MCF 10A (cell line): ENCODE data around the gene KBTBD4. TPM values are rescaled to one million over a fixed set of nuclear protein-coding genes. Genes with fewer than 3 reads are reported as not detected.

Experiments
- BruUV-seq: library from RNA; stranded (reverse); fragments of 400-500 nt; replicated peaks from 2 replicates; lab custom pipeline; 2021; lab: Mats Ljungman, UMichigan
- CTCF ChIA-PET: fragments of 300-600 bp; sonication (Branson Sonifier 250); formaldehyde crosslinking; extraction: SDS; loops from one replicate; lab custom pipeline; 2021; ENCODE audit warnings: antibody characterized with exemption, inconsistent platforms; lab: Yijun Ruan, JAX
- POLR2A ChIA-PET: fragments of 300-600, 350-650 bp; sonication (Branson Sonifier 250); formaldehyde crosslinking; extraction: SDS; loops from one replicate; lab custom pipeline; 2020; ENCODE audit warnings: antibody characterized with exemption, inconsistent platforms; lab: Yijun Ruan, JAX
- DNase-seq: peaks from one replicate; pipeline ENCODE4 v3.0.0-alpha.2; 2018; ENCODE audit not compliant: unreplicated experiment
- H3K27ac Mint-ChIP-seq: one replicate; pipeline ENCODE4 v1.8.0; 2022; ENCODE audit warnings: mild to moderate bottlenecking, low read depth, mixed read lengths; ENCODE audit not compliant: unreplicated experiment
- H3K27me3 Mint-ChIP-seq: one replicate; pipeline ENCODE4 v1.8.0; 2022; ENCODE audit warnings: mixed read lengths; ENCODE audit not compliant: insufficient read depth, unreplicated experiment
- H3K36me3 Mint-ChIP-seq: one replicate; pipeline ENCODE4 v1.8.0; 2022; ENCODE audit warnings: mild to moderate bottlenecking, moderate library complexity, mixed read lengths; ENCODE audit not compliant: insufficient read depth, unreplicated experiment
- H3K4me1 Mint-ChIP-seq: one replicate; pipeline ENCODE4 v1.8.0; 2022; ENCODE audit warnings: mixed read lengths; ENCODE audit not compliant: insufficient read depth, unreplicated experiment
- H3K4me3 Mint-ChIP-seq: one replicate; pipeline ENCODE4 v1.8.0; 2022; ENCODE audit warnings: mild to moderate bottlenecking, moderate library complexity, mixed read lengths; ENCODE audit not compliant: unreplicated experiment
- H3K9me3 Mint-ChIP-seq: one replicate; pipeline ENCODE4 v1.8.0; 2022; ENCODE audit warnings: mixed read lengths; ENCODE audit not compliant: unreplicated experiment
- intact Hi-C: fragments of 100-400 bp; cut with micrococcal nuclease; formaldehyde crosslinking; loops from 2 replicates; pipeline ENCODE4 v1.14.1; 2022
- total RNA-seq: library from RNA; stranded (reverse); gene quantifications from 2 replicates; pipeline ENCODE4 v1.2.3, GENCODE V29; 2022
- TF ChIP-seq, protein P1 (sequence below): fragments of 200-600 bp; IDR thresholded peaks from one replicate; pipeline ENCODE4 v1.8.0; 2022; ENCODE audit warnings: antibody characterized with exemption, mild to moderate bottlenecking; ENCODE audit not compliant: unreplicated experiment

Gene KBTBD4
- total RNA-seq, 1 experiment from 2014 or later = 8.4 TPM

DNA sequence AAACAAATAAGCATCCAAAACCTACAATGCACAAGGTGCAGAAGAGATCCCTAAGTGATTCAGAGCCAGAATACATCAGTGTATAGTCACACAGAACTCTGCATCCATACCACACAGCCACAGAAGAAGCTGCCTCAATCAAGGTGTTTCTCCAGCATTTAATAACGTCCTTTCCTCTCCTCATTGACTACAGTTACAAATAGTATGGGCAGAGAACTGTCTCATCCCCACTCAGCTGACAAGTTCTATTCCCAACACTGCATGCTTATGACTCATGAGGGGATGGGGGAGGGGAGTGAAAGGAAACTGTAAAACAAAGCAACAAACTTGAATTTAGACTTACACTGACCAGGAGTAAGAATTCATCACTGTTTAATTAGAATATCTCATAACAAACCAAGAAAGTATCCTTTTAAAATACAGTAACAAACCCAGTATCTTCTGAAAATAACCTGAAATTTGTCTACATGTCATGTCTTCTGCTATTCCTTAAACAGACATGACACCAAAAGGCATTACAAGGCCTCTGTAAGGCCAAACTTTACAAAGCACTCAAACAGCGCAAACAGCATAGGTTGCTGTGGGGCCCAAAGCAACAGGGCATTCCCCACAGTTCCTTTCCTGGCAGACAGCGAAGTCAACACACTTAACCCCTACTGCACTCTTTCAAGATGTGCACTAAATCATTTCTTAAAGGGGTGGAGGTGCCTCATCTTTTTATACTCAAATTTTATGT, 55.1 kb downstream of the KBTBD4 start:
- H3K4me3 Mint-ChIP-seq = peak overlapping the region; percentile 19
- POLR2A ChIA-PET = interaction anchor here (0.6 to 5.2 kb wide), 9 partner anchors 8 to 97 kb away, joined by 3 to 44 read pairs (median 4); no protein-coding TSS in a partner anchor
- intact Hi-C loops = no loop called here

More for the DNA sequence above, 55.1 kb downstream of the KBTBD4 start:
- H3K4me1 Mint-ChIP-seq = peaks cover 35% of the 10 kb centered on the region
- H3K27me3 Mint-ChIP-seq = no peaks in the 10 kb centered on the region
- no TSS peak for BruUV-seq
- H3K27ac Mint-ChIP-seq = peak overlapping the region; percentile 47
- DNase-seq = peak; percentile 83
- CTCF ChIA-PET = interaction anchor here (0.9 kb wide), 2 partner anchors 30 to 113 kb away, joined by 3 to 4 read pairs; no protein-coding TSS in a partner anchor
- H3K9me3 Mint-ChIP-seq = no peaks in the 10 kb centered on the region
- TF ChIP-seq, protein P1, sequence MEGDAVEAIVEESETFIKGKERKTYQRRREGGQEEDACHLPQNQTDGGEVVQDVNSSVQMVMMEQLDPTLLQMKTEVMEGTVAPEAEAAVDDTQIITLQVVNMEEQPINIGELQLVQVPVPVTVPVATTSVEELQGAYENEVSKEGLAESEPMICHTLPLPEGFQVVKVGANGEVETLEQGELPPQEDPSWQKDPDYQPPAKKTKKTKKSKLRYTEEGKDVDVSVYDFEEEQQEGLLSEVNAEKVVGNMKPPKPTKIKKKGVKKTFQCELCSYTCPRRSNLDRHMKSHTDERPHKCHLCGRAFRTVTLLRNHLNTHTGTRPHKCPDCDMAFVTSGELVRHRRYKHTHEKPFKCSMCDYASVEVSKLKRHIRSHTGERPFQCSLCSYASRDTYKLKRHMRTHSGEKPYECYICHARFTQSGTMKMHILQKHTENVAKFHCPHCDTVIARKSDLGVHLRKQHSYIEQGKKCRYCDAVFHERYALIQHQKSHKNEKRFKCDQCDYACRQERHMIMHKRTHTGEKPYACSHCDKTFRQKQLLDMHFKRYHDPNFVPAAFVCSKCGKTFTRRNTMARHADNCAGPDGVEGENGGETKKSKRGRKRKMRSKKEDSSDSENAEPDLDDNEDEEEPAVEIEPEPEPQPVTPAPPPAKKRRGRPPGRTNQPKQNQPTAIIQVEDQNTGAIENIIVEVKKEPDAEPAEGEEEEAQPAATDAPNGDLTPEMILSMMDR = no peak
- H3K36me3 Mint-ChIP-seq = peaks cover 20% of the 10 kb centered on the region

Other genes with a start within 250 kb of the KBTBD4 start
- gene MYBPC3, start 226.3 kb downstream of the KBTBD4 start, total RNA-seq = not detected in 2 replicates
- gene SPI1, start 200.4 kb downstream of the KBTBD4 start, total RNA-seq = not detected in 2 replicates
- gene SLC39A13, start 170.4 kb downstream of the KBTBD4 start, total RNA-seq = 56.2 and 56.5 TPM in 2 replicates
- gene PSMC3, start 152.5 kb downstream of the KBTBD4 start, total RNA-seq = 162 and 194 TPM in 2 replicates
- 0.51 and 0.64 TPM in 2 replicates for gene RAPSN, start 129.8 kb downstream of the KBTBD4 start, total RNA-seq
- gene CELF1, start 25.8 kb downstream of the KBTBD4 start, total RNA-seq = 173 and 189 TPM in 2 replicates
- gene PTPMT1, start 13.4 kb downstream of the KBTBD4 start, total RNA-seq = 44.6 and 49.0 TPM in 2 replicates
- gene NDUFS3, start 104 bp upstream of the KBTBD4 start, total RNA-seq = 117 and 120 TPM in 2 replicates
- not detected in 2 replicates for gene FAM180B, start 7.7 kb upstream of the KBTBD4 start, total RNA-seq
- gene C1QTNF4, start 15.4 kb upstream of the KBTBD4 start, total RNA-seq = 0.42 TPM in 1 of 2 replicates, not detected in the other
- gene MTCH2, start 63.6 kb upstream of the KBTBD4 start, total RNA-seq = 127 and 133 TPM in 2 replicates
- 0.86 and 1.2 TPM in 2 replicates for gene AGBL2, start 136.4 kb upstream of the KBTBD4 start, total RNA-seq
- 128 and 130 TPM in 2 replicates for gene FNBP4, start 188.4 kb upstream of the KBTBD4 start, total RNA-seq